ENCODE results near the gene PRKG1.

PRKG1 gene

GRCh38 chr10:51076299-51076841, 2.1 kb downstream of the PRKG1 start:
- Histone ChIP-seq H3K4me3 (ENCODE audit: extremely low read depth, insufficient read depth, low read length, poor library complexity, severe bottlenecking) (no peak overlapping the region), H3K27ac (ENCODE audit: low read depth, low read length, severe bottlenecking) (no peak overlapping the region), H3K4me1 (ENCODE audit: control insufficient read depth, insufficient read depth, low read length, poor library complexity, severe bottlenecking) (peaks cover 2% of the 10 kb centered on the region), H3K36me3 (ENCODE audit: control insufficient read depth, insufficient read depth, low read length) (no peaks in the 10 kb centered on the region), H3K9me3 (ENCODE audit: control insufficient read depth, low read length) (no peaks in the 10 kb centered on the region)
- WGBS, 2 experiments (ENCODE audit: insufficient coverage in 2 of 2) = 44 to 75% methylated on average over 2 of the region's 3 CpGs

GRCh38 chr10:51077074-51077473, 2.8 kb downstream of the PRKG1 start:
- Histone ChIP-seq H3K9me3 (ENCODE audit: control insufficient read depth, low read length) (no peaks in the 10 kb centered on the region), H3K4me3 (ENCODE audit: extremely low read depth, insufficient read depth, low read length, poor library complexity, severe bottlenecking) (no peak overlapping the region), H3K27ac (ENCODE audit: low read depth, low read length, severe bottlenecking) (no peak overlapping the region), H3K4me1 (ENCODE audit: control insufficient read depth, insufficient read depth, low read length, poor library complexity, severe bottlenecking) (peaks cover 2% of the 10 kb centered on the region), H3K36me3 (ENCODE audit: control insufficient read depth, insufficient read depth, low read length) (no peaks in the 10 kb centered on the region)
- WGBS, 2 experiments (ENCODE audit: insufficient coverage in 2 of 2) = no CpG with 5 or more reads among the region's 3 CpGs

GRCh38 chr10:51077507-51077906, 3.2 kb downstream of the PRKG1 start:
- H3K4me3 ChIP-seq (ENCODE audit: extremely low read depth, insufficient read depth, low read length, poor library complexity, severe bottlenecking) = no peak overlapping the region
- H3K9me3 ChIP-seq (ENCODE audit: control insufficient read depth, low read length) = no peaks in the 10 kb centered on the region
- peaks cover 2% of the 10 kb centered on the region for H3K4me1 ChIP-seq (ENCODE audit: control insufficient read depth, insufficient read depth, low read length, poor library complexity, severe bottlenecking)

GRCh38 chr10:51079331-51079730, 5.0 kb downstream of the PRKG1 start:
- Histone ChIP-seq H3K4me1 (ENCODE audit: control insufficient read depth, insufficient read depth, low read length, poor library complexity, severe bottlenecking) (peaks cover 8% of the 10 kb centered on the region), H3K27ac (ENCODE audit: low read depth, low read length, severe bottlenecking) (no peak overlapping the region), H3K36me3 (ENCODE audit: control insufficient read depth, insufficient read depth, low read length) (no peaks in the 10 kb centered on the region), H3K9me3 (ENCODE audit: control insufficient read depth, low read length) (no peaks in the 10 kb centered on the region), H3K4me3 (ENCODE audit: extremely low read depth, insufficient read depth, low read length, poor library complexity, severe bottlenecking) (no peak overlapping the region)
- WGBS, 2 experiments (ENCODE audit: insufficient coverage in 2 of 2) = 63% methylated on average over 1 of the region's 1 CpG; no CpG with 5 or more reads in 1 of the 2 experiments

More at GRCh38 chr10:51077507-51077906, 3.2 kb downstream of the PRKG1 start:
- H3K27ac ChIP-seq (ENCODE audit: low read depth, low read length, severe bottlenecking) = no peak overlapping the region
- no peaks in the 10 kb centered on the region for H3K36me3 ChIP-seq (ENCODE audit: control insufficient read depth, insufficient read depth, low read length)

GRCh38 chr10:51079766-51080165, 5.5 kb downstream of the PRKG1 start:
- Histone ChIP-seq H3K4me1 (ENCODE audit: control insufficient read depth, insufficient read depth, low read length, poor library complexity, severe bottlenecking) (peaks cover 8% of the 10 kb centered on the region), H3K27ac (ENCODE audit: low read depth, low read length, severe bottlenecking) (no peak overlapping the region), H3K9me3 (ENCODE audit: control insufficient read depth, low read length) (no peaks in the 10 kb centered on the region), H3K36me3 (ENCODE audit: control insufficient read depth, insufficient read depth, low read length) (no peaks in the 10 kb centered on the region), H3K4me3 (ENCODE audit: extremely low read depth, insufficient read depth, low read length, poor library complexity, severe bottlenecking) (no peak overlapping the region)
- 71 to 80% methylated on average over 1 of the region's 3 CpGs for WGBS, 2 experiments (ENCODE audit: insufficient coverage in 2 of 2)

GRCh38 chr10:51080311-51081006, 6.2 kb downstream of the PRKG1 start:
- 72 to 85% methylated on average over 3 to 4 of the region's 5 CpGs for WGBS, 2 experiments (ENCODE audit: insufficient coverage in 2 of 2)
- H3K27ac ChIP-seq (ENCODE audit: low read depth, low read length, severe bottlenecking) = no peak overlapping the region
- H3K9me3 ChIP-seq (ENCODE audit: control insufficient read depth, low read length) = no peaks in the 10 kb centered on the region
- H3K4me3 ChIP-seq (ENCODE audit: extremely low read depth, insufficient read depth, low read length, poor library complexity, severe bottlenecking) = no peak overlapping the region
- H3K36me3 ChIP-seq (ENCODE audit: control insufficient read depth, insufficient read depth, low read length) = no peaks in the 10 kb centered on the region
- peaks cover 8% of the 10 kb centered on the region for H3K4me1 ChIP-seq (ENCODE audit: control insufficient read depth, insufficient read depth, low read length, poor library complexity, severe bottlenecking)

- H3K4me3 ChIP-seq (ENCODE audit: extremely low read depth, insufficient read depth, low read length, poor library complexity, severe bottlenecking) = no peak overlapping the region
- no peaks in the 10 kb centered on the region for H3K9me3 ChIP-seq (ENCODE audit: control insufficient read depth, low read length)
- H3K36me3 ChIP-seq (ENCODE audit: control insufficient read depth, insufficient read depth, low read length) = no peaks in the 10 kb centered on the region
- H3K4me1 ChIP-seq (ENCODE audit: control insufficient read depth, insufficient read depth, low read length, poor library complexity, severe bottlenecking) = peaks cover 8% of the 10 kb centered on the region
- H3K27ac ChIP-seq (ENCODE audit: low read depth, low read length, severe bottlenecking) = no peak overlapping the region
Observed at GRCh38 chr10:51082857-51083256, 8.6 kb downstream of the PRKG1 start.

- no peaks in the 10 kb centered on the region for H3K9me3 ChIP-seq (ENCODE audit: control insufficient read depth, low read length)
- no peak overlapping the region for H3K4me3 ChIP-seq (ENCODE audit: extremely low read depth, insufficient read depth, low read length, poor library complexity, severe bottlenecking)
- 47 to 70% methylated on average over 2 to 3 of the region's 6 CpGs for WGBS, 2 experiments (ENCODE audit: insufficient coverage in 2 of 2)
- H3K4me1 ChIP-seq (ENCODE audit: control insufficient read depth, insufficient read depth, low read length, poor library complexity, severe bottlenecking) = peaks cover 8% of the 10 kb centered on the region
- no peak overlapping the region for H3K27ac ChIP-seq (ENCODE audit: low read depth, low read length, severe bottlenecking)
- no peaks in the 10 kb centered on the region for H3K36me3 ChIP-seq (ENCODE audit: control insufficient read depth, insufficient read depth, low read length)
Observed at GRCh38 chr10:51083356-51083853, 9.1 kb downstream of the PRKG1 start.

- WGBS, 2 experiments (ENCODE audit: insufficient coverage in 2 of 2) = 84 to 94% methylated on average over 2 of the region's 5 CpGs
- Histone ChIP-seq H3K4me1 (ENCODE audit: control insufficient read depth, insufficient read depth, low read length, poor library complexity, severe bottlenecking) (peaks cover 8% of the 10 kb centered on the region), H3K27ac (ENCODE audit: low read depth, low read length, severe bottlenecking) (no peak overlapping the region), H3K36me3 (ENCODE audit: control insufficient read depth, insufficient read depth, low read length) (no peaks in the 10 kb centered on the region), H3K4me3 (ENCODE audit: extremely low read depth, insufficient read depth, low read length, poor library complexity, severe bottlenecking) (no peak overlapping the region), H3K9me3 (ENCODE audit: control insufficient read depth, low read length) (no peaks in the 10 kb centered on the region)
Observed at GRCh38 chr10:51085204-51085603, 10.9 kb downstream of the PRKG1 start.

- H3K27ac ChIP-seq (ENCODE audit: low read depth, low read length, severe bottlenecking) = no peak overlapping the region
- H3K9me3 ChIP-seq (ENCODE audit: control insufficient read depth, low read length) = no peaks in the 10 kb centered on the region
- H3K4me3 ChIP-seq (ENCODE audit: extremely low read depth, insufficient read depth, low read length, poor library complexity, severe bottlenecking) = no peak overlapping the region
- WGBS, 2 experiments (ENCODE audit: insufficient coverage in 2 of 2) = 81 to 100% methylated on average over 1 to 4 of the region's 4 CpGs
- H3K4me1 ChIP-seq (ENCODE audit: control insufficient read depth, insufficient read depth, low read length, poor library complexity, severe bottlenecking) = peaks cover 8% of the 10 kb centered on the region
- H3K36me3 ChIP-seq (ENCODE audit: control insufficient read depth, insufficient read depth, low read length) = no peaks in the 10 kb centered on the region
Observed at GRCh38 chr10:51086710-51087109, 12.4 kb downstream of the PRKG1 start.

- no peak overlapping the region for H3K27ac ChIP-seq (ENCODE audit: low read depth, low read length, severe bottlenecking)
- no peaks in the 10 kb centered on the region for H3K36me3 ChIP-seq (ENCODE audit: control insufficient read depth, insufficient read depth, low read length)
- peaks cover 8% of the 10 kb centered on the region for H3K4me1 ChIP-seq (ENCODE audit: control insufficient read depth, insufficient read depth, low read length, poor library complexity, severe bottlenecking)
- no peak overlapping the region for H3K4me3 ChIP-seq (ENCODE audit: extremely low read depth, insufficient read depth, low read length, poor library complexity, severe bottlenecking)
- no peaks in the 10 kb centered on the region for H3K9me3 ChIP-seq (ENCODE audit: control insufficient read depth, low read length)
Observed at GRCh38 chr10:51087114-51087513, 12.8 kb downstream of the PRKG1 start.
